ENCODE data around the gene KCNJ9.

KCNJ9 gene

DNA sequence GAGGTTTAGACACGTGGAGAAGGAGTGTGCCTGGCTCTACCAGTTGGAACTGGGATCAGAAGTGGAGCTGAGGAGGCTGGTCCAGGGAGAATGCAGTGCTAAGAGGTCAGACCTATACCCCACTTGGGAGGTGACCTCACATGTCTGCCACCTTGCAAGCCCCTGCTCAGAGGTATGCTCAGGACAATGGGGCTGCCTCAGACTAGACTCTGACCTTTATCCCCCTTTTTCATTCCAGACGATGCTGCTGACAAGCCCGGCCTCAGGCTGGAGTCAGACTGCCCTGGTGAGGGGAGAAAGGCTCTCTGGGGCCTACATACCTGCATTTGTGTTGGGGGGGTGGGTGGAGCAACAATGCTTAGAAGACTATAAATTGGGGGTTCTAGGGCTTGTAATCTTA, 16.6 kb upstream of the KCNJ9 start:
- Histone ChIP-seq H3K4me3 (ENCODE audit: low read depth in 1 of 5, low read length in 5 of 5) (no peak overlapping the region), H3K9me3 (ENCODE audit: control insufficient read depth in 5 of 5, low read length in 5 of 5) (no peaks in the 10 kb centered on the region), H3K27me3 (ENCODE audit: control insufficient read depth in 5 of 5, insufficient read depth in 4 of 5, low read length in 5 of 5) (peaks cover 0 to 14% (median 7%) of the 10 kb centered on the region in 5 donors), H3K36me3 (ENCODE audit: control insufficient read depth in 5 of 5, insufficient read depth in 5 of 5, low read length in 5 of 5) (no peaks in the 10 kb centered on the region), H3K27ac (ENCODE audit: low read depth, low read length) (no peak overlapping the region), H3K4me1 (ENCODE audit: control insufficient read depth in 5 of 5, insufficient read depth in 5 of 5, low read length in 5 of 5) (peaks cover 0 to 2% (median under 1%) of the 10 kb centered on the region in 5 donors), H3K9ac (ENCODE audit: low read length in 5 of 5) (no peak overlapping the region)

DNA sequence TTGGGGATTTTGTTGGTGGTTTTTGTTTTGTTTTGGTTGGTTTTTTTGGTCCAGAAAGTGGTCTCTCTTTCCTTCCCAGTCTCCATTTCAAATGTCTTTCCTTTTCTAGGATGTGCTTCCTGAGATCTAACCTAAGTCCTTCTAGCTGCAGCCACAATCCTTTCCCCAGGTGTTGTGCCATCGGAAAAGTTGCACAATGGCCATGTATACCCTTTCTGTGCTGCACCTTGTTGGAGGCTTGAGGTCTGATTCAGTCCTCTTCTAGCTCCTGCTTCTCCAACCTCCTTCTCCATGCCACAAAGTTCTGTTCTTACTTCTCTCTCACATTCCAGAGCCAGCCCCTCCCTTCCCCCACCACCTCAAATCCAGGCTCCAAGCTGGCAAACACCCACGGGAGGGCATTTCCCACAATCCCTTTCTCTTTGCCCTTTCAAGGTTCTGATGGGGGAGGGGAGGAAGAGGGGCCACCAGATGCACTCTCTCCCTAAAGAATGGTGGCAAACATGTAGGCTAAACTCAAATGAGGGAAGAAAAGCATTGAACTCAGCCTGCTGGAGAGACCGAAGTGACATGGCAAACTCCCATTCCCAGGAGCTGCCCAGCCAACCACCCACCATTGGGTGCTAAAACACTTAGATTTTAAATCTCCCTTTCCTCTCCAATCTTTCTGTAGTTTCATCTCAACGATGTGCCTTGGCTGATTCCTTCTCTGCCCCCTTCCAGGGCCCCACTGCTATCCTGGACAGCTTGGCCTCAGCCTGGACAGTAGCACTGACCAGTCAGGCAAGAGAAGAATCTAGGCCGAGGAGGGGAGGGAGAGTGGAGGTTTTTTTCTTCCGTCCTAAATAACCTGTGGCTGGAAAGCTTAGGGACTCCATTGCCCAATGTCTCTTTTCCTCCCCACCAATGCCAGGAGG, 14.3 kb upstream of the KCNJ9 start:
- no peak overlapping the region for H3K27ac ChIP-seq (ENCODE audit: low read depth, low read length)
- no peak overlapping the region for H3K4me3 ChIP-seq (ENCODE audit: low read depth in 1 of 5, low read length in 5 of 5)
- no peak overlapping the region for H3K9ac ChIP-seq (ENCODE audit: low read length in 5 of 5)
- H3K9me3 ChIP-seq (ENCODE audit: control insufficient read depth in 5 of 5, low read length in 5 of 5) = no peaks in the 10 kb centered on the region
- H3K4me1 ChIP-seq (ENCODE audit: control insufficient read depth in 5 of 5, insufficient read depth in 5 of 5, low read length in 5 of 5) = peaks cover 3 to 11% (median 10%) of the 10 kb centered on the region in 5 donors
- peaks cover 0 to 11% (median 5%) of the 10 kb centered on the region in 5 donors for H3K27me3 ChIP-seq (ENCODE audit: control insufficient read depth in 5 of 5, insufficient read depth in 4 of 5, low read length in 5 of 5)
- H3K36me3 ChIP-seq (ENCODE audit: control insufficient read depth in 5 of 5, insufficient read depth in 5 of 5, low read length in 5 of 5) = no peaks in the 10 kb centered on the region

DNA sequence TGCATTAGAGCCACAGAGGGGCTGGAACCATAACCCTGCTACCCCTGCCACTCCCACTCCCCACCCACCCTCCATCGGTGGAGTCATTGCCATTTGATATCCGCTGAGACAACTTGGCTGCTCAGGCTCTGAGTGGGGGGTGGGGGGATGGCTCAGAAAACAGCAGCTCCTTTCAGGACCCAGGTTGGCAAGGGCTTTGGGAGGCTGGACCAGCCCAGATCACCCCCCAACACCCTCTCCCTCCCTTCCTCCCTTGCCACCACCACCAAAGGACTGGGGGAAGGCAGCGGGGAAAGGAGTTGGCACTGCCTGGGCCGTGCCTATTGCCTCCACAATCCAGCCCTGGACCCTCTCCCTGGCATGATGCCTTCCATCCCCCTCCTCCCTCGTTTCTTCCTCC, 13.1 kb upstream of the KCNJ9 start:
- peaks cover 3 to 11% (median 10%) of the 10 kb centered on the region in 5 donors for H3K4me1 ChIP-seq (ENCODE audit: control insufficient read depth in 5 of 5, insufficient read depth in 5 of 5, low read length in 5 of 5)
- H3K27ac ChIP-seq (ENCODE audit: low read depth, low read length) = no peak overlapping the region
- no peak overlapping the region for H3K4me3 ChIP-seq (ENCODE audit: low read depth in 1 of 5, low read length in 5 of 5)
- no peak overlapping the region for H3K9ac ChIP-seq (ENCODE audit: low read length in 5 of 5)
- H3K9me3 ChIP-seq (ENCODE audit: control insufficient read depth in 5 of 5, low read length in 5 of 5) = no peaks in the 10 kb centered on the region
- no peaks in the 10 kb centered on the region for H3K36me3 ChIP-seq (ENCODE audit: control insufficient read depth in 5 of 5, insufficient read depth in 5 of 5, low read length in 5 of 5)
- peaks cover 0 to 13% (median 3%) of the 10 kb centered on the region in 5 donors for H3K27me3 ChIP-seq (ENCODE audit: control insufficient read depth in 5 of 5, insufficient read depth in 4 of 5, low read length in 5 of 5)

DNA sequence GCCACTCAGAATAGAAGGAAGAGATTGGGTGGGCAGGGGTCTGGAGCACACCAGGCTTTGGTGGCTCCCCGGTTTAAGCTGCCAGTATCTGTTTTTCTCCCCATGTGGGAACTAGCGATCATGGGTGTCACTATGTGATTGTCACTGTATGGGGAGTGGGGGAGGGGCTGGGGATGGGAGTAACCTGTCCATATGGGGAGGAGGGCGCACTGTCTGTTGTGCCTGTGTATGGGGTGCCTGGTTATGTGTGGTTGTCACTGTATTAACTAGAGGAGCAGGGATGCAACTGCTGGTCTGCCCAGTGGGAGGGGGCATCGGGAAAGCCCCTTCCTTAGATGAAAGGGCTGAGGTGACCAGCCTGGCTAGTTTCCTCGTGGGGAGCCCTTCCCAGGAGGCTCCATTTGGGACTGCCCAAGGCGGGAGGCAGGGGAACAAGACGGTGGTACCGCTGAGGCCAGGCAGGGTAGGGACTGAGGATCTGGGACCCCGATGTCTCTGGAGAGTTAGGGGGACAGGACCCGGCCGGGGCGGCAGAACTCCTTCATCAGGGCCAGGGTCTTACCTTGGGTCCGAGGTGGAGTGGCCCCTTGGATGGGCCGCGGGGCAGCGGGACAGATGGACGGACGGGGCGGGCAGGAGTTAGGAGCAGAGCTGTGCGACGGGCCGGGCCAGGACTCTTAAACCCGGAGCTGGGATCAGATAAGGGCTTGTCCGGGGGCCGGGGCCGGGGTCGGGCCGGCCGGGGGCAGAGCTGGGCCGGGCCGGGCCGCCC, 11.7 kb upstream of the KCNJ9 start, which contains the start of gene KCNJ10:
TSS of gene KCNJ10 (minus strand) at position 701 of the 772 bp plus-strand sequence. CDS start 27,628 bp downstream, outside the sequence.
- Histone ChIP-seq H3K27ac (ENCODE audit: low read depth, low read length) (no peak within 1 kb of the TSS), H3K9ac (ENCODE audit: low read length in 5 of 5) (peak within 1 kb of the TSS in 4 of 5 donors; percentile 5 to 60 (median 42))

GRCh38 chr1:160070243-160071163, 10.8 kb upstream of the KCNJ9 start:
- peak overlapping the region; percentile 65 to 85 (median 79) for H3K4me3 ChIP-seq (ENCODE audit: low read depth in 1 of 5, low read length in 5 of 5)
- peaks cover 3 to 11% (median 10%) of the 10 kb centered on the region in 5 donors for H3K4me1 ChIP-seq (ENCODE audit: control insufficient read depth in 5 of 5, insufficient read depth in 5 of 5, low read length in 5 of 5)
- peak overlapping the region in 4 of 5 donors; percentile 5 to 60 (median 42) for H3K9ac ChIP-seq (ENCODE audit: low read length in 5 of 5)
- H3K27ac ChIP-seq (ENCODE audit: low read depth, low read length) = no peak overlapping the region
- no peaks in the 10 kb centered on the region for H3K9me3 ChIP-seq (ENCODE audit: control insufficient read depth in 5 of 5, low read length in 5 of 5)
- H3K27me3 ChIP-seq (ENCODE audit: control insufficient read depth in 5 of 5, insufficient read depth in 4 of 5, low read length in 5 of 5) = peaks cover 0 to 13% (median 3%) of the 10 kb centered on the region in 5 donors
- no peaks in the 10 kb centered on the region for H3K36me3 ChIP-seq (ENCODE audit: control insufficient read depth in 5 of 5, insufficient read depth in 5 of 5, low read length in 5 of 5)

More for the DNA sequence above, 11.7 kb upstream of the KCNJ9 start, which contains the start of gene KCNJ10:
- no peaks in the 10 kb centered on the region for H3K9me3 ChIP-seq (ENCODE audit: control insufficient read depth in 5 of 5, low read length in 5 of 5)
- H3K36me3 ChIP-seq (ENCODE audit: control insufficient read depth in 5 of 5, insufficient read depth in 5 of 5, low read length in 5 of 5) = no peaks in the 10 kb centered on the region
- peak within 1 kb of the TSS; percentile 65 to 85 (median 79) for H3K4me3 ChIP-seq (ENCODE audit: low read depth in 1 of 5, low read length in 5 of 5)
- H3K4me1 ChIP-seq (ENCODE audit: control insufficient read depth in 5 of 5, insufficient read depth in 5 of 5, low read length in 5 of 5) = peaks cover 3 to 11% (median 10%) of the 10 kb centered on the region in 5 donors
- H3K27me3 ChIP-seq (ENCODE audit: control insufficient read depth in 5 of 5, insufficient read depth in 4 of 5, low read length in 5 of 5) = peaks cover 0 to 13% (median 3%) of the 10 kb centered on the region in 5 donors

DNA sequence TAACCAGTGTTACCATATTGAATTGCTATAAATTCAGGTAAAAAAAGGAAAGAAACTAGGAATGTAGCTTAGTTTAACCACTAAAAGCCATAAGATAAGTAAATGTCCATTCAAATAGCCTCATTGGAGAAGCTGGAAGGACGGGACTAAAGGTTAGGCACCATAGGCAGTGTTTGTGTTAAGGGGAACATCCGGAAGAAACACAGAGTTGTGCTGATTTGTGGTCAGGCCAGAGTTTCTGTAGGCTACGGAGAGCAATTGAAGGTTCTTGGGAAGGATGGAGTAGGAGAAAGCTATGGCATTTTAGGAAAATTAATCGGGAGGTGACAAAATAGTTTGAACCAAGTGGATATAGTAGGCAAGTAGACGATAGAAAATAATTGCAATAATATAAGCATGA, 10.0 kb upstream of the KCNJ9 start:
- Histone ChIP-seq H3K27me3 (ENCODE audit: control insufficient read depth in 5 of 5, insufficient read depth in 4 of 5, low read length in 5 of 5) (peaks cover 0 to 13% (median 3%) of the 10 kb centered on the region in 5 donors), H3K9ac (ENCODE audit: low read length in 5 of 5) (no peak overlapping the region)

GRCh38 chr1:160074865-160075264, 6.5 kb upstream of the KCNJ9 start:
- Histone ChIP-seq H3K27me3 (ENCODE audit: control insufficient read depth in 5 of 5, insufficient read depth in 4 of 5, low read length in 5 of 5) (peaks cover 0 to 19% (median 9%) of the 10 kb centered on the region in 5 donors), H3K9ac (ENCODE audit: low read length in 5 of 5) (no peak overlapping the region), H3K27ac (ENCODE audit: low read depth, low read length) (no peak overlapping the region), H3K4me1 (ENCODE audit: control insufficient read depth in 5 of 5, insufficient read depth in 5 of 5, low read length in 5 of 5) (peaks cover 3 to 10% (median 8%) of the 10 kb centered on the region in 5 donors), H3K9me3 (ENCODE audit: control insufficient read depth in 5 of 5, low read length in 5 of 5) (no peaks in the 10 kb centered on the region), H3K36me3 (ENCODE audit: control insufficient read depth in 5 of 5, insufficient read depth in 5 of 5, low read length in 5 of 5) (no peaks in the 10 kb centered on the region), H3K4me3 (ENCODE audit: low read depth in 1 of 5, low read length in 5 of 5) (no peak overlapping the region)

More for the DNA sequence above, 10.0 kb upstream of the KCNJ9 start:
- no peak overlapping the region for H3K4me3 ChIP-seq (ENCODE audit: low read depth in 1 of 5, low read length in 5 of 5)
- no peaks in the 10 kb centered on the region for H3K9me3 ChIP-seq (ENCODE audit: control insufficient read depth in 5 of 5, low read length in 5 of 5)
- H3K36me3 ChIP-seq (ENCODE audit: control insufficient read depth in 5 of 5, insufficient read depth in 5 of 5, low read length in 5 of 5) = no peaks in the 10 kb centered on the region
- no peak overlapping the region for H3K27ac ChIP-seq (ENCODE audit: low read depth, low read length)
- peaks cover 3 to 11% (median 10%) of the 10 kb centered on the region in 5 donors for H3K4me1 ChIP-seq (ENCODE audit: control insufficient read depth in 5 of 5, insufficient read depth in 5 of 5, low read length in 5 of 5)

- Histone ChIP-seq H3K27me3 (ENCODE audit: control insufficient read depth in 5 of 5, insufficient read depth in 4 of 5, low read length in 5 of 5) (peaks cover 5 to 23% (median 13%) of the 10 kb centered on the region in 5 donors), H3K4me3 (ENCODE audit: low read depth in 1 of 5, low read length in 5 of 5) (no peak overlapping the region), H3K4me1 (ENCODE audit: control insufficient read depth in 5 of 5, insufficient read depth in 5 of 5, low read length in 5 of 5) (peaks cover under 1 to 4% (median 1%) of the 10 kb centered on the region in 5 donors), H3K27ac (ENCODE audit: low read depth, low read length) (no peak overlapping the region), H3K36me3 (ENCODE audit: control insufficient read depth in 5 of 5, insufficient read depth in 5 of 5, low read length in 5 of 5) (no peaks in the 10 kb centered on the region), H3K9me3 (ENCODE audit: control insufficient read depth in 5 of 5, low read length in 5 of 5) (no peaks in the 10 kb centered on the region), H3K9ac (ENCODE audit: low read length in 5 of 5) (no peak overlapping the region)
Measured at GRCh38 chr1:160075836-160076235, 5.5 kb upstream of the KCNJ9 start.

DNA sequence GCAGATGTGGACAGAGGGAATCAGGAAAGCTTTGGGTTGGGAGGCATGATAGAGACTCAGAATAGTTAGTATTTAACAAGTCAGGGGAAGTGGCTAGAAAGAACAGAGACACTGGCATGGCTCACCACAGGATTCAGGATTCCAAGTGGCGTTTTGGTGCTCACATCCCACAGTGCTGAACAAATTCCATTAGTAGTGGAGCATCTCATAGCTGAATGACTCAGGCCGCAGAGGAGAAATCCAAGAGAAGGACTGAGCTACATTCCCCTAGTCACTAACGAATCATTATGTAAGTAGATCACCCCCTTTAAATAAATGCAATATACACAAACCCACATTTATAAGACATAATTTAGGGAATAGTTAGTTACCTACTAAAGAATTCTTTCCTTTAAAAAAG, 5.0 kb upstream of the KCNJ9 start:
- Histone ChIP-seq H3K9me3 (ENCODE audit: control insufficient read depth in 5 of 5, low read length in 5 of 5) (no peaks in the 10 kb centered on the region), H3K27ac (ENCODE audit: low read depth, low read length) (no peak overlapping the region), H3K27me3 (ENCODE audit: control insufficient read depth in 5 of 5, insufficient read depth in 4 of 5, low read length in 5 of 5) (peaks cover 9 to 28% (median 17%) of the 10 kb centered on the region in 5 donors), H3K4me1 (ENCODE audit: control insufficient read depth in 5 of 5, insufficient read depth in 5 of 5, low read length in 5 of 5) (peaks cover 0 to 2% (median 0%) of the 10 kb centered on the region in 5 donors), H3K36me3 (ENCODE audit: control insufficient read depth in 5 of 5, insufficient read depth in 5 of 5, low read length in 5 of 5) (no peaks in the 10 kb centered on the region), H3K4me3 (ENCODE audit: low read depth in 1 of 5, low read length in 5 of 5) (no peak overlapping the region), H3K9ac (ENCODE audit: low read length in 5 of 5) (no peak overlapping the region)

Measured in subcutaneous abdominal adipose tissue (tissue), 5 donors.